ENCODE data around the gene SFSWAP.

- TF ChIP-seq CTCF (IDR thresholded peaks at IDR 0.05; ENCODE audit: poor library complexity) (no peak), EZH2phosphoT487 (IDR thresholded peaks at IDR 0.05; ENCODE audit: low read depth, severe bottlenecking, unreplicated experiment) (no peak), EZH2 (IDR thresholded peaks at IDR 0.05; ENCODE audit: borderline replicate concordance) (no peak)
Observed at GRCh38 chr12:131694116-131694838, 16.6 kb upstream of the SFSWAP start.

All from hepatocyte (in vitro differentiated cells).